GDM1 (cell line): ENCODE data around the gene RAB1A.
A peak's percentile ranks its signal among the peaks of the same experiment; 100 is the strongest.
"Not testable (repeated sequence)": the region's sequence is repeated elsewhere in the genome, so short reads cannot be mapped to it uniquely, and the experiment has no call there.

ENCODE experiments used
- DNase-seq: peaks from one replicate; lab custom pipeline; 2025; lab: John Stamatoyannopoulos, UW

The RAB1A gene

GRCh38 chr2:65129826-65130663 is at the start of gene RAB1A:
RAB1A (minus strand) TSS chr2:65130106; CDS start chr2:65129915, 191 bp downstream.
- peak; percentile 100 for DNase-seq

- DNase-seq, result peak; percentile 8
Measured at GRCh38 chr2:65177751-65178442, 48.0 kb upstream of the RAB1A start.

GRCh38 chr2:65175894-65176530 is 46.1 kb upstream of the RAB1A start:
- DNase-seq, result no peak

- DNase-seq, result not testable (repeated sequence)
Measured at GRCh38 chr2:65174031-65174430, 44.1 kb upstream of the RAB1A start.

- no peak for DNase-seq
Measured at GRCh38 chr2:65172994-65173790, 43.3 kb upstream of the RAB1A start.

GRCh38 chr2:65170611-65171477 is 40.9 kb upstream of the RAB1A start:
- not testable (repeated sequence) for DNase-seq

- DNase-seq, result no peak
Measured at GRCh38 chr2:65169760-65170136, 39.8 kb upstream of the RAB1A start.

- DNase-seq, result peak; percentile 39
Measured at GRCh38 chr2:65165558-65165957, 35.7 kb upstream of the RAB1A start.

GRCh38 chr2:65164426-65164891 is 34.6 kb upstream of the RAB1A start:
- peak; percentile 41 for DNase-seq

GRCh38 chr2:65161551-65162100 is 31.7 kb upstream of the RAB1A start:
- DNase-seq, result no peak

- DNase-seq, result peak; percentile 70
Measured at GRCh38 chr2:65159906-65160305, 30.0 kb upstream of the RAB1A start.

- DNase-seq, result no peak
Measured at GRCh38 chr2:65159261-65159660, 29.4 kb upstream of the RAB1A start.

GRCh38 chr2:65158557-65158956 is 28.7 kb upstream of the RAB1A start:
- DNase-seq, result no peak

- not testable (repeated sequence) for DNase-seq
Measured at GRCh38 chr2:65157856-65158255, 27.9 kb upstream of the RAB1A start.

GRCh38 chr2:65156041-65156440 is 26.1 kb upstream of the RAB1A start:
- no peak for DNase-seq

- no peak for DNase-seq
Measured at GRCh38 chr2:65153515-65153914, 23.6 kb upstream of the RAB1A start.

- no peak for DNase-seq
Measured at GRCh38 chr2:65146078-65146477, 16.2 kb upstream of the RAB1A start.

GRCh38 chr2:65144571-65144970 is 14.7 kb upstream of the RAB1A start:
- no peak for DNase-seq

GRCh38 chr2:65142515-65142914 is 12.6 kb upstream of the RAB1A start:
- no peak for DNase-seq

GRCh38 chr2:65137197-65137775 is 7.4 kb upstream of the RAB1A start:
- DNase-seq, result no peak
